CD14-positive monocyte (primary cell): ENCODE results near the gene SDK1. TPM values are rescaled to one million over a fixed set of nuclear protein-coding genes. Genes with fewer than 3 reads are reported as not detected.

ENCODE experiments used
- DNase-seq, 3 donors: peaks; one replicate each; pipeline ENCODE4 v3.0.0-alpha.2; 2011 to 2022
- H2AFZ ChIP-seq: 2 replicates; pipeline ENCODE4 v1.6.0; 2012; ENCODE audit warnings: mild to moderate bottlenecking, low read depth, low read length, inconsistent platforms; ENCODE audit not compliant: insufficient read depth, poor library complexity, severe bottlenecking
- H3K27ac ChIP-seq, 2 donors: 1 replicate in 1 of 2; 2 replicates in 1 of 2; pipeline ENCODE4 v1.5.1; 2012 to 2013; ENCODE audit warnings: low read length in 2 of 2, control low read depth in 1 of 2, inconsistent platforms in 1 of 2, low read depth in 1 of 2, mild to moderate bottlenecking in 1 of 2
- H3K27me3 ChIP-seq, 2 donors: one replicate each; pipeline versions ENCODE4 v1.6.0 to v1.6.1; 2011 to 2013; ENCODE audit warnings: low read length in 2 of 2; ENCODE audit not compliant: control insufficient read depth in 2 of 2, insufficient read depth in 2 of 2
- H3K36me3 ChIP-seq, 2 donors: replicated peaks in 1 of 2; 1 replicate in 1 of 2; 2 replicates in 1 of 2; pipeline versions ENCODE4 v1.5.1 to v1.6.1; 2012 to 2013; ENCODE audit warnings: low read length in 2 of 2, control low read depth in 1 of 2, inconsistent platforms in 1 of 2, mild to moderate bottlenecking in 1 of 2; ENCODE audit not compliant: insufficient read depth in 2 of 2, control insufficient read depth in 1 of 2
- H3K4me1 ChIP-seq, 2 donors: 1 replicate in 1 of 2; 2 replicates in 1 of 2; pipeline versions ENCODE4 v1.5.1 to v1.6.1; 2012 to 2013; ENCODE audit warnings: low read length in 2 of 2, control low read depth in 1 of 2, inconsistent platforms in 1 of 2, mild to moderate bottlenecking in 1 of 2, moderate library complexity in 1 of 2; ENCODE audit not compliant: insufficient read depth in 2 of 2, control insufficient read depth in 1 of 2
- H3K4me2 ChIP-seq: replicated peaks from 2 replicates; pipeline ENCODE3; 2012; ENCODE audit warnings: low read length, moderate library complexity, mild to moderate bottlenecking; ENCODE audit not compliant: poor library complexity, severe bottlenecking; ENCODE audit errors: extremely low read depth
- H3K4me3 ChIP-seq, 3 experiments: fragments of 200-600 bp in 1 of 3; sonication (generic) in 1 of 3; replicated peaks in 1 of 3; 1 replicate in 2 of 3; 2 replicates in 1 of 3; pipeline ENCODE4 v1.5.1; 2011 to 2013; ENCODE audit warnings: low read length in 3 of 3, mild to moderate bottlenecking in 3 of 3, control low read depth in 2 of 3, low read depth in 2 of 3, inconsistent platforms in 1 of 3, moderate library complexity in 1 of 3
- H3K79me2 ChIP-seq: 2 replicates; pipeline ENCODE4 v1.6.0; 2012; ENCODE audit warnings: mild to moderate bottlenecking, control low read depth, inconsistent platforms, low read length, moderate library complexity; ENCODE audit not compliant: insufficient read depth
- H3K9ac ChIP-seq: 2 replicates; pipeline ENCODE4 v1.6.0; 2017; ENCODE audit warnings: low read length, mild to moderate bottlenecking; ENCODE audit not compliant: insufficient read depth, poor library complexity, severe bottlenecking
- H3K9me3 ChIP-seq, 2 donors: replicated peaks in 1 of 2; 1 replicate in 1 of 2; 2 replicates in 1 of 2; pipeline versions ENCODE4 v1.5.1 to v1.6.1; 2012 to 2013; ENCODE audit warnings: low read length in 2 of 2, control low read depth in 1 of 2; ENCODE audit not compliant: control insufficient read depth in 1 of 2, insufficient read depth in 1 of 2
- H4K20me1 ChIP-seq: 2 replicates; pipeline ENCODE4 v1.6.0; 2012; ENCODE audit warnings: mild to moderate bottlenecking, low read length, control low read depth, moderate library complexity; ENCODE audit not compliant: insufficient read depth
- H3K27ac Mint-ChIP-seq, 7 donors: one replicate each; pipeline ENCODE4 v1.8.0; 2020; ENCODE audit warnings: mild to moderate bottlenecking in 7 of 7, mixed read lengths in 7 of 7, moderate library complexity in 6 of 7, inconsistent platforms in 2 of 7
- H3K27me3 Mint-ChIP-seq, 3 donors: one replicate each; pipeline ENCODE4 v1.8.0; 2021 to 2022; ENCODE audit warnings: low read depth in 3 of 3, mild to moderate bottlenecking in 3 of 3, mixed read lengths in 3 of 3, moderate library complexity in 3 of 3, inconsistent platforms in 1 of 3
- H3K36me3 Mint-ChIP-seq, 2 donors: one replicate each; pipeline ENCODE4 v1.8.0; 2020; ENCODE audit warnings: mixed read lengths in 2 of 2, inconsistent platforms in 1 of 2, mild to moderate bottlenecking in 1 of 2
- H3K4me1 Mint-ChIP-seq: one replicate; pipeline ENCODE4 v1.8.0; 2020; ENCODE audit warnings: mild to moderate bottlenecking, mixed read lengths
- H3K4me3 Mint-ChIP-seq, 2 donors: one replicate each; pipeline ENCODE4 v1.8.0; 2020; ENCODE audit warnings: mild to moderate bottlenecking in 2 of 2, mixed read lengths in 2 of 2, moderate library complexity in 1 of 2
- H3K9me3 Mint-ChIP-seq, 7 donors: one replicate each; pipeline ENCODE4 v1.8.0; 2020 to 2022; ENCODE audit warnings: mixed read lengths in 7 of 7, mild to moderate bottlenecking in 6 of 7, moderate library complexity in 6 of 7, inconsistent platforms in 2 of 7
- WGBS: methylation state at CpG from one replicate; pipeline ENCODE4 v1.1.5; 2013; ENCODE audit warnings: missing lambda C conversion rate; ENCODE audit not compliant: insufficient coverage; 5-methylcytosine and 5-hydroxymethylcytosine counted together
- intact Hi-C, 2 donors: fragments of 100-400 bp; cut with micrococcal nuclease; formaldehyde crosslinking; loops; one replicate each; pipeline versions ENCODE4 v1.15.0 to v1.15.1; 2023
- polyA plus RNA-seq, 3 donors: library from polyadenylated mRNA; depleted of rRNA in 1 of 3; unstranded in 2 of 3; stranded (reverse) in 1 of 3; fragments of 300-500 nt in 2 of 3; fragments of >200 nt in 1 of 3; fragmentation: Illumina TruSeq in 2 of 3; gene quantifications; 1 replicate in 2 of 3; 2 replicates in 1 of 3; pipeline ENCODE4 v1.2.3, GENCODE V29; 2012 to 2021
- TF ChIP-seq, protein P1 (sequence below): fragments of 200-600 bp; IDR thresholded peaks from one replicate; pipeline ENCODE4 v1.8.0; 2022; ENCODE audit warnings: antibody characterized with exemption, mild to moderate bottlenecking

SDK1 gene
- polyA plus RNA-seq, 3 donors, result 0.01 TPM; not detected in 2

DNA sequence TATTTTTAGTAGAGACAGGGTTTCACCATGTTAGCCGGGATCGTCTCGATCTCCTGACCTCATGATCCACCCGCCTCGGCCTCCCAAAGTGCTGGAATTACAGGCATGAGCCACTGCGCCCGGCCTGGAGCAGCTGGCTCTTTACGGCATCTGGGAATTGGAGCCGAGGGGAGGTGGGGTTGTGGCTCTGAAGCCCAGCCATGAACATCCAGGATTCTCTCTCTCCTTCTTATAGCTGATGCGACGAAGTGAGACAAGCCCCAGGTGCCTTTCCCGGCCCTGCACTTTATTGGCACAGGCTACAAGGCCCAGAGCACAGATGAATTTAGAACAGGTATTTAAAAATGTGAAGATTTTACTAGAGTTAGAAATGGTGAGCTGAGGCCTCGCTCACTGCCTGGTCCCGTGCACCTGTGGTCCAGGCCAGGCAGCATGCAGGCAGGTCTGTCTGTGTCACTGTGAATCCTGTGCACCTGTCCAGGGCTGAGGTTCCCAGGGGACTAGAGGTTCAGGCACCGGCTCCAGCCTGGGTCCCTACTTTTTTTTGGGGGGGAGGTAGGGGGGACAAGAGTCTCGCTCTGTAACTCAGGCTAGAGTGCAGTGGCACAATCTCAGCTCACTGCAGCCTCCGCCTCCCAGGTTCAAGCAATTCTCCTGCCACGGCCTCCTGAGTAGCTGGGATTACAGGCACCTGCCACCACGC, 1001.3 kb downstream of the SDK1 start:
- no peak overlapping the region for H3K4me2 ChIP-seq
- WGBS, result 91% methylated on average over 15 of the region's 19 CpGs
- no peak overlapping the region for H3K9ac ChIP-seq
- intact Hi-C loops, result no loop called here
- no peaks in the 10 kb centered on the region for H3K4me1 ChIP-seq
- no peak overlapping the region for H3K27ac ChIP-seq
- H3K79me2 ChIP-seq, result no peaks in the 10 kb centered on the region
- Mint-ChIP-seq H3K4me1 (no peaks in the 10 kb centered on the region), H3K27ac (no peak overlapping the region), H3K36me3 (no peaks in the 10 kb centered on the region), H3K27me3 (peaks cover 0 to 3% (median 2%) of the 10 kb centered on the region in 3 donors), H3K9me3 (peaks cover 8 to 54% (median 37%) of the 10 kb centered on the region in 7 donors), H3K4me3 (no peak overlapping the region)
- H3K4me3 ChIP-seq, result no peak overlapping the region
- no peaks in the 10 kb centered on the region for H4K20me1 ChIP-seq
- no peaks in the 10 kb centered on the region for H3K27me3 ChIP-seq
- no peak for DNase-seq
- H3K36me3 ChIP-seq, result no peaks in the 10 kb centered on the region
- peaks cover 9 to 19% of the 10 kb centered on the region in 2 donors for H3K9me3 ChIP-seq
- no peak overlapping the region for H2AFZ ChIP-seq
- TF ChIP-seq, protein P1, sequence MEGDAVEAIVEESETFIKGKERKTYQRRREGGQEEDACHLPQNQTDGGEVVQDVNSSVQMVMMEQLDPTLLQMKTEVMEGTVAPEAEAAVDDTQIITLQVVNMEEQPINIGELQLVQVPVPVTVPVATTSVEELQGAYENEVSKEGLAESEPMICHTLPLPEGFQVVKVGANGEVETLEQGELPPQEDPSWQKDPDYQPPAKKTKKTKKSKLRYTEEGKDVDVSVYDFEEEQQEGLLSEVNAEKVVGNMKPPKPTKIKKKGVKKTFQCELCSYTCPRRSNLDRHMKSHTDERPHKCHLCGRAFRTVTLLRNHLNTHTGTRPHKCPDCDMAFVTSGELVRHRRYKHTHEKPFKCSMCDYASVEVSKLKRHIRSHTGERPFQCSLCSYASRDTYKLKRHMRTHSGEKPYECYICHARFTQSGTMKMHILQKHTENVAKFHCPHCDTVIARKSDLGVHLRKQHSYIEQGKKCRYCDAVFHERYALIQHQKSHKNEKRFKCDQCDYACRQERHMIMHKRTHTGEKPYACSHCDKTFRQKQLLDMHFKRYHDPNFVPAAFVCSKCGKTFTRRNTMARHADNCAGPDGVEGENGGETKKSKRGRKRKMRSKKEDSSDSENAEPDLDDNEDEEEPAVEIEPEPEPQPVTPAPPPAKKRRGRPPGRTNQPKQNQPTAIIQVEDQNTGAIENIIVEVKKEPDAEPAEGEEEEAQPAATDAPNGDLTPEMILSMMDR, result no peak

DNA sequence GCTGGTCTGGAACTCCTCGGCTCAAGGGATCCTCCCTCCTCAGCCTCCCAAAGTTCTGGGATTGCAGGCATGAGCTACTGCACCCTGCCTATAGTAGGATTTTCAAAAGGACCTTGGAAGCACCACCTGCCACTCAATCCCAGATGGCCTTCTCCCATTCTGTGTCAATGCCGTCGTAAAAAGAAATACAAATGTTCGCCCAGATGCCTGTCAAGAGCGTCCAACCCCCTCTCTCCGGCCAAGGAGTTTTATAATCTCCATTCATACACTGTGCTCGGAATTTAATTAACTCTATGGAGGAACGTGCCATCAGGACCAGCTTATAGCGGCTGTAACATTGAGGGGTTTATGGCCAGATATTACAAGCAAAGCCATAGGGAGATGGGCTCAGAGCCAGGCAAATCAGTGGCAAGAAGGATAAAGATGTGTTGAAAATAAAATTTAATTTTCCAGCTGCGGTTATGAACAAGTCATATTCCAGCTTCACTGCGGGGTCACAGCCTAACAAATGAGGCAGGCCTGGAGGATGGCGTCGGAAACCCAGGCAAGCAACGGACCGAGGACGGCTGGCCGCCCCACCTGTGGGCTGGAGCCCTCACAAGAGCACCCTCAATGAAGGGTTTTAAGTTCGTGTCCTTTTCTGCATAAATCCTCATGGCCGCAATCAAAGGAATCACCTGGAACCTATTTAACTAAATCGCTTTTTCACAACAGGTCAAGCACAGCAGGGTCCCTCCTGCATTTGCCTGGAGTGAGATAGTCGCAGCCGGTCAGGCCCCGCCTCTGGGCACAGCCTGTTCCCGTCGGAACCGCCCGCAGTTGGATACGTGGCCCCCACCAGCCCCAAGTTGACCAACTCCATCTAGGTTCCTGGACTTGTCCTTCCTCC, 1006.5 kb downstream of the SDK1 start:
- H3K79me2 ChIP-seq, result no peaks in the 10 kb centered on the region
- no peak overlapping the region for H3K4me2 ChIP-seq
- DNase-seq, result no peak
- intact Hi-C loops, result no loop called here
- H3K4me3 ChIP-seq, result no peak overlapping the region
- Mint-ChIP-seq H3K9me3 (peaks cover 9 to 56% (median 33%) of the 10 kb centered on the region in 7 donors), H3K4me3 (no peak overlapping the region), H3K27me3 (peaks cover 0 to 3% (median 2%) of the 10 kb centered on the region in 3 donors), H3K4me1 (no peaks in the 10 kb centered on the region), H3K36me3 (no peaks in the 10 kb centered on the region), H3K27ac (no peak overlapping the region)
- WGBS, result 75% methylated on average over 20 of the region's 28 CpGs
- peaks cover 26 to 33% of the 10 kb centered on the region in 2 donors for H3K9me3 ChIP-seq
- H3K27me3 ChIP-seq, result no peaks in the 10 kb centered on the region
- H2AFZ ChIP-seq, result no peak overlapping the region
- no peaks in the 10 kb centered on the region for H4K20me1 ChIP-seq
- no peak overlapping the region for H3K9ac ChIP-seq
- no peaks in the 10 kb centered on the region for H3K36me3 ChIP-seq
- H3K27ac ChIP-seq, result no peak overlapping the region
- TF ChIP-seq, protein P1, result no peak
- no peaks in the 10 kb centered on the region for H3K4me1 ChIP-seq
